Common myeloid progenitor, CD34-positive (primary cell): ENCODE data around the gene GLA.
A peak's percentile ranks its signal among the peaks of the same experiment; 100 is the strongest.

Experiments
- CTCF ChIA-PET: fragments of 350-600 bp; sonication (Branson Sonifier 250); formaldehyde crosslinking; loops from one replicate; lab custom pipeline; 2021; ENCODE audit warnings: antibody characterized with exemption; lab: Charles Lee
- POLR2A ChIA-PET: fragments of 350-600 bp; sonication (Branson Sonifier 250); formaldehyde crosslinking; loops from one replicate; lab custom pipeline; 2021; ENCODE audit warnings: antibody characterized with exemption; lab: Charles Lee
- DNase-seq, 3 donors: peaks; one replicate each; pipeline versions ENCODE4 v3.0.0 to v3.0.0-alpha.2; 2013
- H3K27ac ChIP-seq, 2 experiments: 1 replicate in 1 of 2; 2 replicates in 1 of 2; pipeline ENCODE4 v1.7.0; 2013; ENCODE audit warnings: inconsistent platforms in 2 of 2, low read length in 2 of 2, mild to moderate bottlenecking in 2 of 2, low read depth in 1 of 2, moderate library complexity in 1 of 2; ENCODE audit not compliant: severe bottlenecking in 2 of 2, insufficient read depth in 1 of 2, poor library complexity in 1 of 2
- H3K27me3 ChIP-seq, 5 experiments: replicated peaks in 2 of 5; 1 replicate in 3 of 5; 2 replicates in 2 of 5; pipeline versions ENCODE4 v1.6.1 to v1.7.0; 2013; ENCODE audit warnings: low read length in 4 of 5, mild to moderate bottlenecking in 2 of 5, moderate library complexity in 2 of 5, inconsistent platforms in 1 of 5; ENCODE audit not compliant: insufficient read depth in 5 of 5, control insufficient read depth in 4 of 5
- H3K36me3 ChIP-seq, 4 experiments: 1 replicate in 2 of 4; 2 replicates in 2 of 4; pipeline versions ENCODE4 v1.6.1 to v1.7.0; 2013; ENCODE audit warnings: low read length in 3 of 4, control low read depth in 1 of 4, mild to moderate bottlenecking in 1 of 4; ENCODE audit not compliant: control insufficient read depth in 4 of 4, insufficient read depth in 4 of 4
- H3K4me1 ChIP-seq, 4 experiments: 1 replicate in 3 of 4; 2 replicates in 1 of 4; pipeline versions ENCODE4 v1.6.1 to v1.7.1; 2013; ENCODE audit warnings: low read length in 3 of 4, mild to moderate bottlenecking in 3 of 4, control low read depth in 1 of 4, inconsistent platforms in 1 of 4, moderate library complexity in 1 of 4; ENCODE audit not compliant: control insufficient read depth in 4 of 4, insufficient read depth in 4 of 4; ENCODE audit errors: control extremely low read depth in 1 of 4
- H3K4me3 ChIP-seq, 7 experiments: 1 replicate in 4 of 7; 2 replicates in 3 of 7; pipeline versions ENCODE4 v1.5.1 to v1.7.0; 2013; ENCODE audit warnings: mild to moderate bottlenecking in 7 of 7, low read length in 6 of 7, moderate library complexity in 6 of 7, inconsistent platforms in 2 of 7, low read depth in 2 of 7, control low read depth in 1 of 7; ENCODE audit not compliant: insufficient read depth in 4 of 7, control insufficient read depth in 1 of 7; ENCODE audit errors: extremely low read depth in 1 of 7
- H3K9me3 ChIP-seq, 5 experiments: 1 replicate in 4 of 5; 2 replicates in 1 of 5; pipeline versions ENCODE4 v1.6.1 to v1.7.1; 2013; ENCODE audit warnings: low read length in 4 of 5, mild to moderate bottlenecking in 2 of 5, inconsistent platforms in 1 of 5, low read depth in 1 of 5, moderate library complexity in 1 of 5; ENCODE audit not compliant: control insufficient read depth in 4 of 5, insufficient read depth in 2 of 5; ENCODE audit errors: control extremely low read depth in 1 of 5
- WGBS: methylation state at CpG from one replicate; pipeline ENCODE4 v1.1.5; 2013; ENCODE audit not compliant: insufficient coverage; 5-methylcytosine and 5-hydroxymethylcytosine counted together

Gene GLA

DNA sequence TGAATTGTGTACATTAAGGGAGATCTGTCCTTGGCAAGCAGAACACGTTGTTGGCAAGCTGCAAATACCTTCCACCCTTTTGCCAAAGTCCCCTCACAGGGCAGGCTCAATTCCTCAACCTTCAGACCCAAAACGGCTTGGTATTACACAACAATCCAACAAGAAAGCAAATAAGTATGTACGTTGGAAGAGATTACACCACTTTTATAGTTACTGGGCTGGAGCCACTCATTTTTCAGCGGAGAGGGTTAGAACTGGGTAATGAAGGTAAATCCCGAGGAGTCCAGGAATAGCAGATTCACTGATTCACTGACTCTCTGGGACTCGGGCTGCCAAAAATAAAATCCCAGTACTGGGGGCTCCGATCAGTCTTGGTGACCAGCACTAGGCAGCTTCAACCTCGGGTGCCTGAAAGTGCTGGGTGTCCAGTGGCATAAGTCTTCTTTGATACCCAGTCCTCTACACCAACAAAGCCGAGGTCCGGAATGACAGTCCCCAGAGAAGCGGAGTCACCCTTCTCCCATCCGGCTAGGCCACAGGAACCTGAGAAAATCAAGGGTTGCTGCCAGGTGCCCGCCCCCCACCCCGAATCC lies 59.8 kb downstream of the GLA start:
- H3K36me3 ChIP-seq, result peaks cover 4 to 14% (median 5%) of the 10 kb centered on the region in 4 experiments
- DNase-seq, result no peak
- H3K9me3 ChIP-seq, result no peaks in the 10 kb centered on the region
- CTCF ChIA-PET, result interaction anchor here (0.7 kb wide), 1 partner anchor 43 kb away, joined by 3 read pairs; the partner anchor contains the start of gene RPL36A
- H3K27me3 ChIP-seq, result peaks cover 0 to 4% (median 0%) of the 10 kb centered on the region in 5 experiments
- H3K4me3 ChIP-seq, result peak overlapping the region; percentile 50 to 90 (median 78)
- H3K4me1 ChIP-seq, result peaks cover 0 to 14% (median 2%) of the 10 kb centered on the region in 4 experiments
- peak overlapping the region; percentile 8 to 76 for H3K27ac ChIP-seq
- WGBS, result 39% methylated on average over 9 of the region's 14 CpGs
- POLR2A ChIA-PET, result interaction anchor here (0.6 kb wide), 1 partner anchor 722 kb away, joined by 3 read pairs; no protein-coding TSS in a partner anchor
